Duodenal mucosa (tissue), 2 donors: Measurements from ENCODE around the gene KSR2.

ENCODE experiments used
- H3K27ac ChIP-seq: one replicate; pipeline ENCODE4 v1.7.0; 2013; ENCODE audit warnings: low read depth, low read length
- H3K27me3 ChIP-seq, 2 donors: one replicate each; pipeline ENCODE4 v1.7.0; 2013; ENCODE audit warnings: low read length in 2 of 2, control low read depth in 1 of 2; ENCODE audit not compliant: insufficient read depth in 2 of 2, control insufficient read depth in 1 of 2
- H3K36me3 ChIP-seq, 2 donors: one replicate each; pipeline ENCODE4 v1.7.0; 2013; ENCODE audit warnings: low read length in 2 of 2, control low read depth in 1 of 2; ENCODE audit not compliant: insufficient read depth in 2 of 2, control insufficient read depth in 1 of 2
- H3K4me1 ChIP-seq, 2 donors: one replicate each; pipeline ENCODE4 v1.7.0; 2013; ENCODE audit warnings: low read length in 2 of 2, control low read depth in 1 of 2; ENCODE audit not compliant: insufficient read depth in 2 of 2, control insufficient read depth in 1 of 2
- H3K4me3 ChIP-seq, 2 donors: one replicate each; pipeline ENCODE4 v1.7.0; 2013; ENCODE audit warnings: low read length in 2 of 2, low read depth in 1 of 2
- H3K9ac ChIP-seq, 2 donors: one replicate each; pipeline ENCODE4 v1.7.0; 2013; ENCODE audit warnings: low read length in 2 of 2, low read depth in 1 of 2
- H3K9me3 ChIP-seq, 2 donors: one replicate each; pipeline ENCODE4 v1.7.0; 2013; ENCODE audit warnings: low read length in 2 of 2, control low read depth in 1 of 2; ENCODE audit not compliant: control insufficient read depth in 1 of 2

Gene KSR2

GRCh38 chr12:117844114-117844830 is 124.5 kb downstream of the KSR2 start:
- Histone ChIP-seq H3K36me3 (no peaks in the 10 kb centered on the region), H3K27ac (no peak overlapping the region), H3K9ac (no peak overlapping the region), H3K4me3 (no peak overlapping the region), H3K9me3 (peaks cover 0 to 9% of the 10 kb centered on the region in 2 donors), H3K27me3 (peaks cover 3 to 4% of the 10 kb centered on the region in 2 donors), H3K4me1 (no peaks in the 10 kb centered on the region)

- H3K27me3 ChIP-seq, result peaks cover 0 to 4% of the 10 kb centered on the region in 2 donors
- no peaks in the 10 kb centered on the region for H3K36me3 ChIP-seq
- H3K4me1 ChIP-seq, result no peaks in the 10 kb centered on the region
- no peak overlapping the region for H3K9ac ChIP-seq
- no peak overlapping the region for H3K4me3 ChIP-seq
- H3K27ac ChIP-seq, result no peak overlapping the region
- peaks cover 0 to 9% of the 10 kb centered on the region in 2 donors for H3K9me3 ChIP-seq
Measured at GRCh38 chr12:117842630-117843029, 126.2 kb downstream of the KSR2 start.

- H3K27ac ChIP-seq, result no peak overlapping the region
- no peaks in the 10 kb centered on the region for H3K36me3 ChIP-seq
- H3K27me3 ChIP-seq, result peaks cover 0 to 4% of the 10 kb centered on the region in 2 donors
- H3K9ac ChIP-seq, result no peak overlapping the region
- peaks cover 0 to 9% of the 10 kb centered on the region in 2 donors for H3K9me3 ChIP-seq
- no peak overlapping the region for H3K4me3 ChIP-seq
- H3K4me1 ChIP-seq, result no peaks in the 10 kb centered on the region
Measured at GRCh38 chr12:117842220-117842619, 126.6 kb downstream of the KSR2 start.

GRCh38 chr12:117837737-117838050 is 131.1 kb downstream of the KSR2 start:
- Histone ChIP-seq H3K27me3 (no peaks in the 10 kb centered on the region), H3K9ac (no peak overlapping the region), H3K27ac (no peak overlapping the region), H3K36me3 (no peaks in the 10 kb centered on the region), H3K4me1 (no peaks in the 10 kb centered on the region), H3K9me3 (no peaks in the 10 kb centered on the region), H3K4me3 (no peak overlapping the region)

GRCh38 chr12:117836999-117837736 is 131.6 kb downstream of the KSR2 start:
- Histone ChIP-seq H3K27ac (no peak overlapping the region), H3K9ac (no peak overlapping the region), H3K4me3 (no peak overlapping the region), H3K27me3 (no peaks in the 10 kb centered on the region), H3K9me3 (no peaks in the 10 kb centered on the region), H3K36me3 (no peaks in the 10 kb centered on the region), H3K4me1 (no peaks in the 10 kb centered on the region)

- H3K4me1 ChIP-seq, result no peaks in the 10 kb centered on the region
- H3K9ac ChIP-seq, result no peak overlapping the region
- H3K4me3 ChIP-seq, result no peak overlapping the region
- no peaks in the 10 kb centered on the region for H3K27me3 ChIP-seq
- H3K36me3 ChIP-seq, result no peaks in the 10 kb centered on the region
- no peaks in the 10 kb centered on the region for H3K9me3 ChIP-seq
- H3K27ac ChIP-seq, result no peak overlapping the region
Measured at GRCh38 chr12:117836476-117836875, 132.3 kb downstream of the KSR2 start.

- no peaks in the 10 kb centered on the region for H3K9me3 ChIP-seq
- no peak overlapping the region for H3K9ac ChIP-seq
- H3K4me3 ChIP-seq, result no peak overlapping the region
- H3K27ac ChIP-seq, result no peak overlapping the region
- no peaks in the 10 kb centered on the region for H3K36me3 ChIP-seq
- no peaks in the 10 kb centered on the region for H3K27me3 ChIP-seq
- no peaks in the 10 kb centered on the region for H3K4me1 ChIP-seq
Measured at GRCh38 chr12:117835156-117835555, 133.6 kb downstream of the KSR2 start.

GRCh38 chr12:117832459-117833457 is 136.0 kb downstream of the KSR2 start:
- H3K27ac ChIP-seq, result no peak overlapping the region
- H3K9me3 ChIP-seq, result peaks cover 7 to 11% of the 10 kb centered on the region in 2 donors
- no peak overlapping the region for H3K4me3 ChIP-seq
- H3K9ac ChIP-seq, result no peak overlapping the region
- no peaks in the 10 kb centered on the region for H3K36me3 ChIP-seq
- H3K27me3 ChIP-seq, result no peaks in the 10 kb centered on the region
- no peaks in the 10 kb centered on the region for H3K4me1 ChIP-seq

GRCh38 chr12:117830471-117830870 is 138.3 kb downstream of the KSR2 start:
- H3K9me3 ChIP-seq, result peaks cover 7 to 11% of the 10 kb centered on the region in 2 donors

GRCh38 chr12:117829108-117829507 is 139.7 kb downstream of the KSR2 start:
- Histone ChIP-seq H3K4me1 (no peaks in the 10 kb centered on the region), H3K27ac (no peak overlapping the region), H3K9ac (no peak overlapping the region), H3K27me3 (no peaks in the 10 kb centered on the region), H3K9me3 (peaks cover 7 to 11% of the 10 kb centered on the region in 2 donors), H3K36me3 (no peaks in the 10 kb centered on the region), H3K4me3 (no peak overlapping the region)

More at GRCh38 chr12:117830471-117830870, 138.3 kb downstream of the KSR2 start:
- Histone ChIP-seq H3K4me1 (no peaks in the 10 kb centered on the region), H3K27ac (no peak overlapping the region), H3K27me3 (no peaks in the 10 kb centered on the region), H3K36me3 (no peaks in the 10 kb centered on the region), H3K9ac (no peak overlapping the region), H3K4me3 (no peak overlapping the region)
